ENCODE data around the gene GSK3A.

GRCh38 chr19:42270346-42271044, 28.1 kb upstream of the GSK3A start:
- TF ChIP-seq, protein P1, sequence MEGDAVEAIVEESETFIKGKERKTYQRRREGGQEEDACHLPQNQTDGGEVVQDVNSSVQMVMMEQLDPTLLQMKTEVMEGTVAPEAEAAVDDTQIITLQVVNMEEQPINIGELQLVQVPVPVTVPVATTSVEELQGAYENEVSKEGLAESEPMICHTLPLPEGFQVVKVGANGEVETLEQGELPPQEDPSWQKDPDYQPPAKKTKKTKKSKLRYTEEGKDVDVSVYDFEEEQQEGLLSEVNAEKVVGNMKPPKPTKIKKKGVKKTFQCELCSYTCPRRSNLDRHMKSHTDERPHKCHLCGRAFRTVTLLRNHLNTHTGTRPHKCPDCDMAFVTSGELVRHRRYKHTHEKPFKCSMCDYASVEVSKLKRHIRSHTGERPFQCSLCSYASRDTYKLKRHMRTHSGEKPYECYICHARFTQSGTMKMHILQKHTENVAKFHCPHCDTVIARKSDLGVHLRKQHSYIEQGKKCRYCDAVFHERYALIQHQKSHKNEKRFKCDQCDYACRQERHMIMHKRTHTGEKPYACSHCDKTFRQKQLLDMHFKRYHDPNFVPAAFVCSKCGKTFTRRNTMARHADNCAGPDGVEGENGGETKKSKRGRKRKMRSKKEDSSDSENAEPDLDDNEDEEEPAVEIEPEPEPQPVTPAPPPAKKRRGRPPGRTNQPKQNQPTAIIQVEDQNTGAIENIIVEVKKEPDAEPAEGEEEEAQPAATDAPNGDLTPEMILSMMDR (conservative IDR thresholded peaks at IDR 0.05 in 1 of 2, IDR thresholded peaks at IDR 0.05 in 1 of 2; ENCODE audit: extremely low read depth in 1 of 2, insufficient read depth in 1 of 2, low read depth in 1 of 2, low read length in 2 of 2), result no peak
- TF ChIP-seq EZH2 (IDR thresholded peaks at IDR 0.05; ENCODE audit: borderline replicate concordance, low read length), result no peak

All from mammary epithelial cell (primary cell).